Measurements from ENCODE around the gene SCGN.
"Not testable (repeated sequence)": the region's sequence is repeated elsewhere in the genome, so short reads cannot be mapped to it uniquely, and the experiment has no call there.

Gene SCGN

DNA sequence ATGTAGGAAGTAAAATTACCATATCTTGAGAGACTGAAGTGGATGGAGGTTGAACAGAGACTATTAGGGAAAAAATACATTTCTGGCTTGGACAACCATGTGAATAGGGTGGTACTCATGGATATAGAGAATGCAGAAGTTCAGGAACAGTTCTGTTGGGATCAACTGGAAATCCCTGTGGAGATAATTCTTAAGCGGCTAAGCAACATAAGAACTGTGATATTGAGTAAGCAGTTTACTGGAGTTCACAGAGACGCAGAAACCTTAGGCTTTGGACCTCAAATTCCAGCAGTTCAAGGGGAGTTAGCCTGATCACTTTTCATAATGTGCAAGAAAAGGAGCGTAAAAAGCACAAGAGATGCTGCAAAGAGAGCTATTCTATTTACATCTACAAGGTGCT, 78.9 kb downstream of the SCGN start:
- DNase-seq (ENCODE audit: low spot score) = no peak

DNA sequence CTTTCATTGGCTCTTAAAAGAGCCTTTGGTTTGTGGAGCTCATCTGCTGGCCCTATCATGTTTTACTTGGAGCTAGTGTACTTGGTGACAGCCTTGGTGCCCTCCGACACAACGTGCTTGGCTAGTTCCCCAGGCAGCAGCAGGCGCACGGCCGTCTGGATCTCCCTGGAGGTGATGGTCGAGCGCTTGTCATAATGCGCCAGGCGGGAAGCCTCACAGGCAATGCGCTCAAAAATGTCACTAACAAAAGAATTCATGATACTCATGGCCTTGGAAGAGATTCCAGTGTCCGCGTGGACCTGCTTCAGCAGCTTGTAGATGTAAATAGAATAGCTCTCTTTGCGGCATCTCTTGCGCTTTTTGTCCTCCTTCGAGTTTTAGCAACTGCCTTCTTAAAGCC, 79.7 kb downstream of the SCGN start:
- DNase-seq (ENCODE audit: low spot score) = no peak

DNA sequence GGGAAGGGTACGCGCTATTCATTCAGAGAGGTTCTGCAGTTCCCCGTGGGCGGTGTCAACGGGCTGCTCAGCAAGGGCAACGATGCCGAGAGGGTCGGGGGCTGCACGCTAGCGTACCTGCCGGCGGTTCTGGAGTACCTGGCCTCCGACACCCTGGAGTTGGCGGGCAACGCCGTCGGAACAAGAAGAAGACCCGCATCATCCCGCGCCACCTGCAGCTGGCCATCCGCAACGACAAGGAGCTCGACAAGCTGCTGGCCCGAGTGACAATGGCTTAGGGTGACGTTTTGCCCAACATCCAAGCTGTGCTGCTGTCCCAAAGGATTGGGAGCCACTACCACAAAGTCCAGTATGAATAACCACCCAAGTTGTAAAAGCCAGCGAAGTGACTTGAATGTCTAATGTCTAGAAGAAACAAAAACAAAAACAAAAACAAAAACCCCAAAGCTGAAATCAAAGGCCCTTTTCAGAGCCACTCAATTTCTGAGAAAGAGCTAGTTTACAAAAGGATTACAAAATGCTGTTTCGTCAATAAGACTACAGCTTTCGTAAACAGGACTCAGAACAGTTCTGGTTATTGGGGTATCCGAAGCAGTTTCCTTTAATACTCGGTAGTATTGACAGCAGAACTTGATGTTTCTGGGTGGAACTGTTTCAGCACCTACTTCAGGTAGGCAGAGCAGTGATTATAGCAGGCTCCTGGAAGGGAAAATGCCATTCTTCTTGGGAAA, 80.6 kb downstream of the SCGN start:
- DNase-seq (ENCODE audit: low spot score) = no peak

DNA sequence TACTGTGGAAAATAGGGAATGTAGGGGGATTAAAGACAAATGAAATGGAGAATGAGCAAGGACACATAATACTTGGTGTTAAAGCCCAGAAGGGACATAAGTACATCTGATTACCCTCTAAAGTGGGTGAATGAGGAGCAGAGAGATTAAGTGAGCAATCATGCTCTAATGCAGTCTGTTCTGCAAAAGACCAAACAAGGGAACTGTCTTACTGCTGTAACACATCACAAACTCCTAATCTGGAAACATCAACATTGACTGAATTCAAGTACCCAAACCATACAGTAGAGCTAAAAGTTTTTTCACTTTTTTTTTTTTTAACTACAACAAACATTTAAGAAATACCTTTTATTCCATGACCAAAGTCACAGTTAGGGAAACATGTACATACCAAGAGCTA, 83.2 kb downstream of the SCGN start:
- DNase-seq (ENCODE audit: low spot score) = no peak

DNA sequence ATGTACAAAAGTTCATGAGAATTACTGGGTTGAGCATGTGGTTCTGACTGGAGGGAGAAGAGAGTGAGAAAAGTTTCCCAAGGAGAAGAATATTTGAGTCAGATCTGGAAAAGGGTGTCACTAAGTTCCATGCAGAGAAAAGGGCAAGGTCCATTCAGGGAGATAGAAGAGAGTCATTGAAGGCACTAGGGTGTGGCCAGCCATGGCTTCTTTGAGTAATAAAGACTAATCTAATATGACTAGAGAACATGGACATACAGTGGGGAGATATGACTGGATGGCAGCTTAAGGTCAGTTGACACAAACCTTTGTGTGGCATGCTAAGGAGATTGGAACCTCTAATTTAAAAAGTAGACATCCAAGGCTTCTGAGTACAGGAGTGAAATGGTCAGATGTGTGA, 91.9 kb downstream of the SCGN start:
- no peak for DNase-seq (ENCODE audit: low spot score)

DNA sequence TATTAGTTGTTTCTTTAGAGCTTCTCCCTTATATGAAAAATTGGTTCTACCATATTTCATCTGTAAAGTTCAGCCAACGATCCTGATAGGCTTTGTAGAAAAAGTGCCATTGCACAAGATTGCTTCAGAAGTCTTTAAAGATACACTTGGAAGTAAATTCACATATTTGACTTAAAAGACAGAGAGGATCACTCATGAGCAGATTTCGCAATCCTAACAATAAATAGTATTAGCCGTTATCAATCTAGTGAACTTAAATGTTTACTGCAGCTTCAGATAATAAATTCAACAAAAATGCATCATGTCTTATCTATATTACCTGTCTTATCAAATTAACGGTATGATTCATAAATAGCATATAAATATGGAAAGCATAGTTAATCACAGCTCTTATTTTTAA, 93.8 kb downstream of the SCGN start:
- DNase-seq (ENCODE audit: low spot score) = no peak

DNA sequence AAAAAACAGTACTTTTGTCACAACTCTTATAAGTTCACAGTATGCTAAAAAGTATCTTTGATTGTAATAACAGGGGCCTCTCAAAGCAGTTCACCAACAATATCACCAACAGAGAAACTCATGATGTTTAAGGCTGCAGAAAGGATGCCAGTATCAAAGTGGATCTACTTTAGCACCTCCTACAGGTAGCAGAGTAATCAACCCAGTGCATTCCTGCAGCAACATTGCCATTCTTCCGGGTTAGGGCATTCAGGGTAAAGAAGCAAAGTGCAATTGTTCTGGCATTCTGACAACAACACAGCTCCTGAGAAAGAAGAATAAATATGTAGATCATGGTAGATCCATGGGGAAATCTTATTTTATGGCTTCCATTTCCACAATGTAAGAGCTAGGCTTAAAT, 95.0 kb downstream of the SCGN start:
- no peak for DNase-seq (ENCODE audit: low spot score)

DNA sequence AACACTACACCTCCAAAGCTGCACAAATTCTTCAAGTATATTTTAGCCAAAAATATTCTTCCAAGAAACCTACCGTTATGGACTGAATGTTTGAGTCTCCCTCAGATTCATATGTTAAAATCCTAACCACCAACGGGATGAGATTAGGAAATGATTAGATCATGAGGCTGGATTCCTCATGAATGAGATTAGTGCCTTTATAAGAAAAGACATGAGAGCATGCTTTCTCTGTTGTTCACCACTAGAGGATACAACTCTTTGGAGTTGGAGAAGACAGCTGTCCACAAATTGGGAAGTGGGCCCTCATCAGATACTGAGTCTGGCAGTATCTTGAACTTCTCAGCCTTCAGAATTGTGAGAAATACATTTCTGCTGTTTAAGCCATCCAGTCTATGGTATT, 95.5 kb downstream of the SCGN start:
- DNase-seq (ENCODE audit: low spot score) = no peak

DNA sequence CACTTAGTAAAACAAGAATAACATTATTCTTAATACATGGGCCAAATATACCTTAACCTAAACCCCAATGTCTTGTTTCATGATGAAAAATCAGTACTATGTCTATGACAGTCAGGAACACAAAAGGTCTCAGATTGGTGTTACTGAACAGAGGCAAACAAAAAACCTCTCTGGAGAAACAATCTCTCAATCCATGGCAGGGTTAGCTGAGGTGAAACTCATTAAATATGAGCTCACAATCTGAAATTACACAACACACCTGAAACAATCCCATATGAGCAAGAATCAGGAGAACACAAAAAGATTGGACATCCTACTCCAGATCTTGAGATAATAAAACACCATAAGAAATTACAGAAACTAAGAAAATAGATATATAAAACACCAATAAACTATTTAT, 96.0 kb downstream of the SCGN start:
- DNase-seq (ENCODE audit: low spot score) = no peak

DNA sequence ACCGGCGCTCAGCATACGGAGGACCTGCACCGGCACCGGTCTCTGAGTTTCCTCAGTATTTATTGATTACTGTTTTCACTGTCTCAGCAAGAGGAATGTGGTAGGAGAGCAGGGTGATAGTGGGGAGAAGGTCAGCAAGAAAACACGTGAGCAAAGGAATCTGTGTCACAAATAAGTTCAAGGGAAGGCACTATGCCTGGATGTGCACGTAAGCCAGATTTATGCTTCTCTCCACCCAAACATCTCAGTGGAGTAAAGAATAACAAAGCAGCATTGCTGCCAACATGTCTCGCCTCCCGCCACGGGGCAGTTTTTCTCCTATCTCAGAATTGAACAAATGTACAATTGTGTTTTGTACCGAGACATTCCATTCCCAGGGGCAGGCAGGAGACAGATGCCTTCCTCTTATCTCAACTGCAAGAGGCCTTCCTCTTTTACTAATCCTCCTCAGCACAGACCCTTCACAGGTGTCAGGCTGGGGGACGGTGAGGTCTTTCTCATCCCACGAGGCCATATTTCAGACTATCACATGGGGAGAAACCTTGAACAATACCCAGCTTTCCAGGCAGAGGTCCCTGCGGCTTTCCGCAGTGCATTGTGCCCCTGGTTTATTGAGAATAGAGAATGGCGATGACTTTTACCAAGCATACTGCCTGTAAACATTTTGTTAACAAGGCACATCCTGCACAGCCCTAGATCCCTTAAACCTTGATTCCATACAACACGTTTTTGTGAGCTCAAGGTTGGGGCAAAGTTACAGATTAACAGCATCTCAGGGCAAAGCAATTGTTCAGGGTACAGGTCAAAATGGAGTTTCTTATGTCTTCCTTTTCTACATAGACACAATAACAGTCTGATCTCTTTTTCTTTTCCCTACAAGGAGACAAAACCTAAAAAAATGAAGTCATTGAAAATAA, 96.8 kb downstream of the SCGN start:
- DNase-seq (ENCODE audit: low spot score) = not testable (repeated sequence)

DNA sequence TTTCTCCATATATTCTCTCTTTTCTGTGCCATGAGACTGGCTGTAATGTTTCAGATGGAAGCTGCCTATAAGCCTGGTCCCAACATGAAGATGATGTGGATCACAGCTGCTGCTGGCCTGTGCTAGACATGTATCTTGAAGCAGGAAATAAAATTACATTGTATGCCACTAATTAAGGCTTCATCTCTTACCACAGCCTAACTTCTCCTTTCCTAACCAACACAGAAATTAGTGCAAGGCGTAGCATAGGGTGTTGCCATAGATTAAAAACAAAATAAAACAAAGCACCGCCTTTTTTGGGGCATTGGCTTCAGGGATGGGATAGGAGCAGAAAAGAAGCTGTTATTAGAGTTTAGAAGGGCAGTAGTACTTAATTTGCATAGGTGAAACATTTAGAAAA, 97.8 kb downstream of the SCGN start:
- DNase-seq (ENCODE audit: low spot score) = no peak

DNA sequence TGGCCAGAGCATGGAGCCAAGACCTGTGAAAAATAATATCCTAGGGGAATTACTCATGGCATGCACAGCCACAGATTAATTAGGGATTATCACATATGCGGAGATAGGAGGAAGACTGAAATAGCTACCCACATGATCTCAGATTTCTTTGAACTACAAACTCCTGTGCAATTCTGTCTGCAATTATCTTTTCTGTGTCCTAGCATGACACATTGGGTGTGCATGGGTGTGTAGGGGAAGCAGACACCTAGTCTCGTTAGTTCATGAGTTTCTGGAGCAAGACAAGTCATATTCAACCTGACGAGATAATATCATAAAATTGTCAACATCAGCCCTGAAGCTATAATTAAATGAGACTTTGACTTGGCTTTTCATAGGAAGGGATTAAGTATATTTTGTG, 98.9 kb downstream of the SCGN start:
- no peak for DNase-seq (ENCODE audit: low spot score)

Measured in CD4-positive, alpha-beta T cell treated with Interleukin-2 at 100 ng/mL for 4 hours (primary cell).